ENCODE results near the gene CRAMP1. TPM values are rescaled to one million over a fixed set of nuclear protein-coding genes. Genes with fewer than 3 reads are reported as not detected.

Gene CRAMP1
- total RNA-seq, 1 experiment from 2014 or later = 7.6 TPM

DNA sequence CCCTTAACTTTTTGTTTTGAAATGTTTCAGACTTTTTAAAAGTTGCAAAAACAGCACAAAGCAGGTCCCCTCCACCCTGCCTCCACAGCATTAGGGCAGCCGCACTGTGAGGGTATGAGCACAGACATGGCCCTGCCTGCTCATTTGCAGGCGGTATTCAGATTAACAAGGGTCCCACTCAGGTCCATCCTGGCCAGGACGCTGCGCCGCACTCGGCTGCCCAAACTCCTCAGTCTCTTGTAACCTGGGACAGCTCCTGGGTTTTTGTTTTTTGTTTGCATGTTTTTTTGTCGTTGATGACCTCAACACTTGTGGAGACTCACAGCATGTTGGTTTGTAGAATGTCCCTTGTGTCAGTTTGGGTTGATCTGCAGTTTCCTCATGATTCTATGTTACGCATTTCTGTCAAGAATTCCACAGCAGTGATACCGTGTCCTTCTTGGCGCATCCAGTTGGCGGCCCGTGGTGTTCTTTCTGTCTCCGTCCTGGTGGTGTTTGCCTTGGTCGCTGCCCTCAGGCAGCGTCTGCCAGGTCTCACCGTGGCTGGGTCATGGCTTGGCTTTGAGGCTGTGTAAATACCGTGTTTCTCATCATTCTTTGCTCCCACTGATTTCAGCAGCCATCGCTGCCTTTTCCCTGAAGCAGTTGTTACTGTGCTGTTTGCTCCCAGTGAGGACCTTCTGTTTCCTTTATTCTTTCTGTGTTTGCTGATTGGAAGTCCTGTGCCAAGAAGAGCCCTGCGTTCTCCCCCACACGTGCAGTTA, 18.5 kb downstream of the CRAMP1 start:
- Histone ChIP-seq H3K4me2 (ENCODE audit: low read depth, low read length, poor library complexity, severe bottlenecking) (no peak overlapping the region), H3K27ac (ENCODE audit: low read length) (no peak overlapping the region), H3K36me3 (ENCODE audit: insufficient read depth, low read length) (peaks cover 22% of the 10 kb centered on the region), H3K27me3 (ENCODE audit: low read length) (no peaks in the 10 kb centered on the region), H4K20me1 (ENCODE audit: insufficient read depth, low read depth, low read length) (peaks cover 5% of the 10 kb centered on the region; the same call in 1 of the 2 replicates), H3K4me1 (ENCODE audit: low read length) (no peaks in the 10 kb centered on the region), H3K4me3 (ENCODE audit: low read length) (no peak overlapping the region), H3K9ac (ENCODE audit: low read length) (no peak overlapping the region), H2AFZ (ENCODE audit: low read length) (no peak overlapping the region), H3K79me2 (ENCODE audit: low read length) (peaks cover 77% of the 10 kb centered on the region), H3K9me3 (ENCODE audit: low read length) (no peaks in the 10 kb centered on the region), H3K9me2 (replicated peaks; ENCODE audit: insufficient read depth, low read length) (no peaks in the 10 kb centered on the region)
- DNase-seq = no peak

DNA sequence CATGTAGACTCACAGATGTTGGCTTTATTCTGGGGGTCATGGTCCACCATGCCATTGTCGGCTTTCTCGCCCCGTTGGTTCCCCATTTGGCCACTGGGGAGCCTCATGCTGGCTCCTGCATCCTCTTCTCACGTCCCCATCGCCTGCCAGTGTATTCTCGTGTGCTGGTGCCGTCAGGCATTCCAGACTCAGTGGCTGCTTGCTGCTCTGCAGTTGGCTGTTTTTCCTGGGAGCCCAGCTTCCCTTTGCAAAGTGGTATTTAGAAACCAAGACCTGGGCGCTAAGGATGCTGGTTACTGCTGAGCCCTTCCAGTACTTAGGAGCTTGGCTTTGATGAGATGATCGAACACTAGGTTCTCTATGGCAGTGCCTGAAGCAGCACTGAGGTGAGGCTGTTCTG, 19.1 kb downstream of the CRAMP1 start:
- H3K4me3 ChIP-seq (ENCODE audit: low read length) = no peak overlapping the region
- H3K9me3 ChIP-seq (ENCODE audit: low read length) = no peaks in the 10 kb centered on the region
- H3K79me2 ChIP-seq (ENCODE audit: low read length) = peaks cover 74% of the 10 kb centered on the region
- no peaks in the 10 kb centered on the region for H3K4me1 ChIP-seq (ENCODE audit: low read length)
- H3K9ac ChIP-seq (ENCODE audit: low read length) = no peak overlapping the region
- peaks cover 22% of the 10 kb centered on the region for H3K36me3 ChIP-seq (ENCODE audit: insufficient read depth, low read length)
- H4K20me1 ChIP-seq (ENCODE audit: insufficient read depth, low read depth, low read length) = peaks cover 5% of the 10 kb centered on the region; the same call in 1 of the 2 replicates
- no peak overlapping the region for H3K27ac ChIP-seq (ENCODE audit: low read length)
- H3K27me3 ChIP-seq (ENCODE audit: low read length) = no peaks in the 10 kb centered on the region
- no peaks in the 10 kb centered on the region for H3K9me2 ChIP-seq (replicated peaks; ENCODE audit: insufficient read depth, low read length)
- no peak overlapping the region for H2AFZ ChIP-seq (ENCODE audit: low read length)
- no peak for DNase-seq
- no peak overlapping the region for H3K4me2 ChIP-seq (ENCODE audit: low read depth, low read length, poor library complexity, severe bottlenecking)

DNA sequence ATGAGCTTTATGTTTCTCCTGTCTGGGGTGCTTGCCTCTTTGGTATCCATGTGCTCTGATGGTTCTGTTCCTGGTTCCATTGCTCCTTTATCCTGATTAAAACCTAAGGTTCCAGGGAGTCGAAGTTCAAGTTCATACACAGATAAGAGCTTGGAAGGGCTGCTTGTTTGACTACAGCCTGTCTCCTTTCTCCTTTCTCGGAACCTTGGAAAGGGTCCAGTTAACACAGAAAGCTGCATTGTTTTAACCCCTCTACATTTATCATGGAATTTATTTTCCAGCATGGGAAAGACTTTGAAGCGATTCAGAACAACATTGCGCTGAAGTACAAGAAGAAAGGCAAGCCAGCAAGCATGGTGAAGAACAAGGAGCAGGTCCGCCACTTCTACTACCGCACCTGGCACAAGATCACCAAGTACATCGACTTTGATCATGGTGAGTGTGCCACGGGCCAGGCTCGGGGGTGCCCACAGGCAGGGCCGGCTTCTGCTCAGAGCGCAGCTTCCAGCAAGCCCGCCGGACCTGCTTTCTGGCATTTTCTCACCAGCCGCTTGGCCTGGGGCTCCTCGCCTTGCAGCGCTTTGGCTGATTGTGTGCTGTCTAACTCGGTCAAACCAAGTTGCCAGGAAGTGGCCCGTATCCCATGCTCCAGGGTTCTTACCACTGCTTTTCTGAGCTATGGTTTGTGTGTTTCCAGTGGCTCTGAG, 19.9 kb downstream of the CRAMP1 start:
- no peaks in the 10 kb centered on the region for H3K4me1 ChIP-seq (ENCODE audit: low read length)
- H3K79me2 ChIP-seq (ENCODE audit: low read length) = peaks cover 65% of the 10 kb centered on the region
- H3K27me3 ChIP-seq (ENCODE audit: low read length) = no peaks in the 10 kb centered on the region
- H3K9me2 ChIP-seq (replicated peaks; ENCODE audit: insufficient read depth, low read length) = no peaks in the 10 kb centered on the region
- H2AFZ ChIP-seq (ENCODE audit: low read length) = no peak overlapping the region
- H3K36me3 ChIP-seq (ENCODE audit: insufficient read depth, low read length) = peaks cover 22% of the 10 kb centered on the region
- no peak overlapping the region for H3K4me2 ChIP-seq (ENCODE audit: low read depth, low read length, poor library complexity, severe bottlenecking)
- H3K27ac ChIP-seq (ENCODE audit: low read length) = no peak overlapping the region
- no peaks in the 10 kb centered on the region for H3K9me3 ChIP-seq (ENCODE audit: low read length)
- H4K20me1 ChIP-seq (ENCODE audit: insufficient read depth, low read depth, low read length) = peaks cover 5% of the 10 kb centered on the region; the same call in 1 of the 2 replicates
- H3K4me3 ChIP-seq (ENCODE audit: low read length) = no peak overlapping the region
- DNase-seq = no peak
- H3K9ac ChIP-seq (ENCODE audit: low read length) = no peak overlapping the region

DNA sequence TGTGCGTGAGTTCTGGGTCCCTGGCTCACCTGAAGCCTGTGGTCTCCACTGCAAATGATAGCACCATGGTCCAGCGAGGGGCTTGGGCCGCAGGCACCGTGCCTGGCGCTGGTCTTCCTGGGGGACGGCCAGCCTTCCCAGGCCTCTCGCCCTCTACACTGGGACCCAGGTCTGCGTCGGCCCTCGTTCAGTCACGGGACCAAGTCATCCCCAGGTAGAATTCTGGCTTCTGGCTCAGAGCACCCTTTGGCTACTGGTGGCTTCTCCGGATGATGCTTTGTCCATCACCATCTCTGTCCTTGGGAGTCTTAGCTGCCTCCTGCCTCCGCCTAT, 20.4 kb downstream of the CRAMP1 start:
- Histone ChIP-seq H3K9me2 (replicated peaks; ENCODE audit: insufficient read depth, low read length) (no peaks in the 10 kb centered on the region), H3K27ac (ENCODE audit: low read length) (no peak overlapping the region), H3K9me3 (ENCODE audit: low read length) (no peaks in the 10 kb centered on the region), H3K4me3 (ENCODE audit: low read length) (no peak overlapping the region), H3K27me3 (ENCODE audit: low read length) (no peaks in the 10 kb centered on the region), H3K79me2 (ENCODE audit: low read length) (peaks cover 60% of the 10 kb centered on the region), H3K9ac (ENCODE audit: low read length) (no peak overlapping the region), H3K4me2 (ENCODE audit: low read depth, low read length, poor library complexity, severe bottlenecking) (no peak overlapping the region), H2AFZ (ENCODE audit: low read length) (no peak overlapping the region), H3K4me1 (ENCODE audit: low read length) (no peaks in the 10 kb centered on the region), H4K20me1 (ENCODE audit: insufficient read depth, low read depth, low read length) (peaks cover 5% of the 10 kb centered on the region; the same call in 1 of the 2 replicates), H3K36me3 (ENCODE audit: insufficient read depth, low read length) (peaks cover 20% of the 10 kb centered on the region)
- DNase-seq = no peak

- no peak overlapping the region for H3K27ac ChIP-seq (ENCODE audit: low read length)
- H2AFZ ChIP-seq (ENCODE audit: low read length) = no peak overlapping the region
- no peaks in the 10 kb centered on the region for H3K27me3 ChIP-seq (ENCODE audit: low read length)
- H3K79me2 ChIP-seq (ENCODE audit: low read length) = peaks cover 54% of the 10 kb centered on the region
- no peak overlapping the region for H3K4me3 ChIP-seq (ENCODE audit: low read length)
- no peaks in the 10 kb centered on the region for H3K4me1 ChIP-seq (ENCODE audit: low read length)
- H3K4me2 ChIP-seq (ENCODE audit: low read depth, low read length, poor library complexity, severe bottlenecking) = no peak overlapping the region
- H3K9me3 ChIP-seq (ENCODE audit: low read length) = no peaks in the 10 kb centered on the region
- H3K36me3 ChIP-seq (ENCODE audit: insufficient read depth, low read length) = peaks cover 23% of the 10 kb centered on the region
- H4K20me1 ChIP-seq (ENCODE audit: insufficient read depth, low read depth, low read length) = peaks cover 5% of the 10 kb centered on the region; the same call in 1 of the 2 replicates
- no peaks in the 10 kb centered on the region for H3K9me2 ChIP-seq (replicated peaks; ENCODE audit: insufficient read depth, low read length)
- H3K9ac ChIP-seq (ENCODE audit: low read length) = no peak overlapping the region
- no peak for DNase-seq
Measured at GRCh38 chr16:1633310-1633709, 21.1 kb downstream of the CRAMP1 start.

DNA sequence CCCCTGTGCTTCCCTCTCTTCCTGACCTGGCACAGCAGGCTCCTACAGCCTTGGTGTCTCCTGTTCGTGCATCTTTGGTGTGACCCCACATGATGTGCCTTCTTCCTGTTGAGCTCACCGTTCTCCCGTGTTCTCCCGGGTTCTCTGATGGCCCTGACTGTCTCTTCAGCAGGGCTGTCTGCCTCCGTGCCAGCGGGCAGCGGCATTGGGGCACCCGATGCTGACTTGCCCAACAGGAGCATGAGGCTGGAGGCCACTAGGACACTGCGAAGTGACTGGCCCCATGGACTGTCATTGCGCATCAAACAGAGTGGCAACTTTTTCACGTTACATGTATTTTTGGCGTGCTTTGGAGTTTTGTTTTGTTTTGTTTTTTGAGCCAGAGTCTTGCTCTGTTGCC, 22.4 kb downstream of the CRAMP1 start:
- H3K27ac ChIP-seq (ENCODE audit: low read length) = no peak overlapping the region
- H3K4me1 ChIP-seq (ENCODE audit: low read length) = peaks cover 2% of the 10 kb centered on the region; the same call in 1 of the 2 replicates
- no peaks in the 10 kb centered on the region for H3K9me2 ChIP-seq (replicated peaks; ENCODE audit: insufficient read depth, low read length)
- no peak for DNase-seq
- no peaks in the 10 kb centered on the region for H3K9me3 ChIP-seq (ENCODE audit: low read length)
- peaks cover 26% of the 10 kb centered on the region for H3K36me3 ChIP-seq (ENCODE audit: insufficient read depth, low read length)
- H2AFZ ChIP-seq (ENCODE audit: low read length) = no peak overlapping the region
- no peaks in the 10 kb centered on the region; the same call in 1 of the 2 replicates for H4K20me1 ChIP-seq (ENCODE audit: insufficient read depth, low read depth, low read length)
- H3K9ac ChIP-seq (ENCODE audit: low read length) = no peak overlapping the region
- H3K79me2 ChIP-seq (ENCODE audit: low read length) = peaks cover 42% of the 10 kb centered on the region
- H3K27me3 ChIP-seq (ENCODE audit: low read length) = no peaks in the 10 kb centered on the region
- no peak overlapping the region for H3K4me2 ChIP-seq (ENCODE audit: low read depth, low read length, poor library complexity, severe bottlenecking)
- no peak overlapping the region for H3K4me3 ChIP-seq (ENCODE audit: low read length)

DNA sequence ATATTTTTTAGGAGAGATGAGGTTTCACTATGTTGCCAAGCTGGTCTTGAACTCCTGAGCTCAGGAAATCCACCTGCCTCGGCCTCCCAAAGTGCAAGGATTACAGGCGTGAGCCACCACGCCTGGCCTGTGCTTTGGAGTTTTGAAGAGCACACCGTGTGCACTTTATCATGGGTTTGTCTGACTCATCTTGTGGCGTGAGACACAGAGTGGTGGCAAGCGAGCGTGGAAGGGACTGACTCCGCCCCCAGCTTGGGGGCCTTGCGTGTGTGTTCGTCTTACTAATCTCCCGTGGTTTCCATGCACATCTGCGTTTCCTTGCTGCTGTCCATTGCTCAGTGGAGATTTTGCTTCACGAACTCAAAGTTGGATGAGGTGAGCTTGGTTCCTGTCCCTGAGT, 22.9 kb downstream of the CRAMP1 start:
- no peaks in the 10 kb centered on the region; the same call in 1 of the 2 replicates for H4K20me1 ChIP-seq (ENCODE audit: insufficient read depth, low read depth, low read length)
- H3K9ac ChIP-seq (ENCODE audit: low read length) = no peak overlapping the region
- no peaks in the 10 kb centered on the region for H3K9me2 ChIP-seq (replicated peaks; ENCODE audit: insufficient read depth, low read length)
- DNase-seq = no peak
- no peaks in the 10 kb centered on the region for H3K27me3 ChIP-seq (ENCODE audit: low read length)
- H3K9me3 ChIP-seq (ENCODE audit: low read length) = no peaks in the 10 kb centered on the region
- no peak overlapping the region for H3K27ac ChIP-seq (ENCODE audit: low read length)
- peaks cover 38% of the 10 kb centered on the region for H3K79me2 ChIP-seq (ENCODE audit: low read length)
- peaks cover 2% of the 10 kb centered on the region; the same call in 1 of the 2 replicates for H3K4me1 ChIP-seq (ENCODE audit: low read length)
- no peak overlapping the region for H3K4me3 ChIP-seq (ENCODE audit: low read length)
- H3K4me2 ChIP-seq (ENCODE audit: low read depth, low read length, poor library complexity, severe bottlenecking) = no peak overlapping the region
- H3K36me3 ChIP-seq (ENCODE audit: insufficient read depth, low read length) = peaks cover 27% of the 10 kb centered on the region
- H2AFZ ChIP-seq (ENCODE audit: low read length) = no peak overlapping the region

DNA sequence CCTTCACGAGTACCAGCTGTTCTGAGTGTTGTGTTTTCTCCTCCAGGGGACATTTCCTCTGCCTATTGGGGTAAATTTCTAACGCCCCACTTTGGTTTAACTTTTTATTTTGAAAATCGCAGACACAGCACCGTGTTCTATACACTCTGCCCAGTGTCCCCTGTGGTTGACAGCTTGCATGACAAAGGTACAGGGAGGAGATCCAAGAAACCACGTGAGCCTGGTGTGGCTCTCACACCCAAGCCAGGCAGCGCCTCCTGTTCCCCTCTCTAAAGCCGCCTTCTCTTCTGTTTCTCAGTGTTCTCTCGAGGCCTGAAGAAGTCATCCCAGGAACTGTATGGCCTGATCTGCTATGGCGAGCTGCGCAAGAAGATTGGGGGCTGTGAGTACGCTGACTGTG, 25.4 kb downstream of the CRAMP1 start:
- Histone ChIP-seq H4K20me1 (ENCODE audit: insufficient read depth, low read depth, low read length) (no peaks in the 10 kb centered on the region), H3K9me3 (ENCODE audit: low read length) (no peaks in the 10 kb centered on the region), H3K27me3 (ENCODE audit: low read length) (no peaks in the 10 kb centered on the region), H3K9me2 (replicated peaks; ENCODE audit: insufficient read depth, low read length) (no peaks in the 10 kb centered on the region), H3K36me3 (ENCODE audit: insufficient read depth, low read length) (peaks cover 23% of the 10 kb centered on the region), H2AFZ (ENCODE audit: low read length) (no peak overlapping the region), H3K9ac (ENCODE audit: low read length) (no peak overlapping the region), H3K79me2 (ENCODE audit: low read length) (peaks cover 18% of the 10 kb centered on the region; the same call in 1 of the 2 replicates), H3K27ac (ENCODE audit: low read length) (no peak overlapping the region), H3K4me2 (ENCODE audit: low read depth, low read length, poor library complexity, severe bottlenecking) (no peak overlapping the region), H3K4me3 (ENCODE audit: low read length) (no peak overlapping the region), H3K4me1 (ENCODE audit: low read length) (peaks cover 2% of the 10 kb centered on the region; the same call in 1 of the 2 replicates)
- DNase-seq = no peak
